ENCODE results near the gene RRM1.
"Not testable (repeated sequence)": the region's sequence is repeated elsewhere in the genome, so short reads cannot be mapped to it uniquely, and the experiment has no call there.

The RRM1 gene

GRCh38 chr11:4094348-4095291 is at the start of gene RRM1:
Gene RRM1, plus strand, starts transcription at chr11:4094799. Its CDS starts 214 bp downstream, at chr11:4095013.
- DNase-seq: peak; percentile 92 to 95

- DNase-seq: no peak
These were observed 49.5 kb upstream of the RRM1 start for GRCh38 chr11:4044976-4045646.

- DNase-seq: no peak
These were observed 46.3 kb upstream of the RRM1 start for GRCh38 chr11:4048340-4048739.

GRCh38 chr11:4049006-4049405 is 45.6 kb upstream of the RRM1 start:
- DNase-seq: no peak

- DNase-seq: no peak
These were observed 44.5 kb upstream of the RRM1 start for GRCh38 chr11:4050138-4050537.

- not testable (repeated sequence) for DNase-seq
These were observed 41.4 kb upstream of the RRM1 start for GRCh38 chr11:4053200-4053599.

GRCh38 chr11:4054643-4055042 is 40.0 kb upstream of the RRM1 start:
- DNase-seq: no peak

GRCh38 chr11:4059424-4059823 is 35.2 kb upstream of the RRM1 start:
- DNase-seq: no peak

- no peak for DNase-seq
These were observed 34.2 kb upstream of the RRM1 start for GRCh38 chr11:4060182-4060923.

GRCh38 chr11:4061700-4062099 is 32.9 kb upstream of the RRM1 start:
- DNase-seq: no peak

GRCh38 chr11:4063348-4063747 is 31.3 kb upstream of the RRM1 start:
- DNase-seq: no peak

- DNase-seq: no peak
These were observed 30.2 kb upstream of the RRM1 start for GRCh38 chr11:4064278-4064955.

GRCh38 chr11:4065086-4065485 is 29.5 kb upstream of the RRM1 start:
- no peak for DNase-seq

- DNase-seq: no peak
These were observed 28.8 kb upstream of the RRM1 start for GRCh38 chr11:4065601-4066377.

GRCh38 chr11:4066910-4067309 is 27.7 kb upstream of the RRM1 start:
- no peak for DNase-seq

- no peak for DNase-seq
These were observed 25.6 kb upstream of the RRM1 start for GRCh38 chr11:4068962-4069361.

GRCh38 chr11:4071325-4071724 is 23.3 kb upstream of the RRM1 start:
- DNase-seq: no peak

- no peak for DNase-seq
These were observed 22.7 kb upstream of the RRM1 start for GRCh38 chr11:4071914-4072313.

- DNase-seq: peak; percentile 21 to 80
These were observed 21.8 kb upstream of the RRM1 start for GRCh38 chr11:4072668-4073285.

- no peak for DNase-seq
These were observed 20.3 kb upstream of the RRM1 start for GRCh38 chr11:4074266-4074665.

- no peak for DNase-seq
These were observed 17.8 kb upstream of the RRM1 start for GRCh38 chr11:4076774-4077173.

- no peak for DNase-seq
These were observed 11.4 kb upstream of the RRM1 start for GRCh38 chr11:4083198-4083597.
